HG02938 (cell line): Measurements from ENCODE around the gene ACER2.
"Not testable (repeated sequence)": the region's sequence is repeated elsewhere in the genome, so short reads cannot be mapped to it uniquely, and the experiment has no call there.

Source experiments
- ATAC-seq: cut with Tn5 transposase; IDR thresholded peaks from one replicate; pipeline ENCODE4 v1.9.1; 2021; ENCODE audit warnings: mild to moderate bottlenecking, moderate library complexity; ENCODE audit not compliant: unreplicated experiment

Gene ACER2

GRCh38 chr9:19408316-19408692 lies 505 bp upstream of the ACER2 start:
- no peak for ATAC-seq

GRCh38 chr9:19409401-19410194 lies 789 bp downstream of the ACER2 start:
- ATAC-seq = peak; percentile 6

GRCh38 chr9:19410195-19410503 lies 1.3 kb downstream of the ACER2 start:
- no peak for ATAC-seq

GRCh38 chr9:19410594-19410993 lies 1.8 kb downstream of the ACER2 start:
- ATAC-seq = no peak

- ATAC-seq = no peak
Measured at GRCh38 chr9:19411316-19411715, 2.5 kb downstream of the ACER2 start.

- ATAC-seq = not testable (repeated sequence)
Measured at GRCh38 chr9:19413456-19413855, 4.6 kb downstream of the ACER2 start.

- no peak for ATAC-seq
Measured at GRCh38 chr9:19416143-19416542, 7.3 kb downstream of the ACER2 start.

- no peak for ATAC-seq
Measured at GRCh38 chr9:19420877-19421276, 12.1 kb downstream of the ACER2 start.

- no peak for ATAC-seq
Measured at GRCh38 chr9:19423163-19423562, 14.4 kb downstream of the ACER2 start.

GRCh38 chr9:19424176-19424779 lies 15.5 kb downstream of the ACER2 start:
- ATAC-seq = peak; percentile 91

GRCh38 chr9:19429595-19429994 lies 20.8 kb downstream of the ACER2 start:
- ATAC-seq = no peak

- ATAC-seq = no peak
Measured at GRCh38 chr9:19430201-19430760, 21.5 kb downstream of the ACER2 start.

- no peak for ATAC-seq
Measured at GRCh38 chr9:19431361-19432171, 22.8 kb downstream of the ACER2 start.

GRCh38 chr9:19432473-19432872 lies 23.7 kb downstream of the ACER2 start:
- no peak for ATAC-seq

GRCh38 chr9:19433729-19434128 lies 24.9 kb downstream of the ACER2 start:
- ATAC-seq = not testable (repeated sequence)

GRCh38 chr9:19440376-19440775 lies 31.6 kb downstream of the ACER2 start:
- no peak for ATAC-seq

GRCh38 chr9:19440823-19441580 lies 32.2 kb downstream of the ACER2 start:
- ATAC-seq = peak; percentile 15

- peak; percentile 80 for ATAC-seq
Measured at GRCh38 chr9:19441730-19442129, 32.9 kb downstream of the ACER2 start.

GRCh38 chr9:19442240-19442639 lies 33.4 kb downstream of the ACER2 start:
- no peak for ATAC-seq

- ATAC-seq = no peak
Measured at GRCh38 chr9:19445452-19445851, 36.6 kb downstream of the ACER2 start.

- no peak for ATAC-seq
Measured at GRCh38 chr9:19446361-19446861, 37.6 kb downstream of the ACER2 start.
